Measurements from ENCODE around the gene RPL10A.

- TF ChIP-seq CREB5 (CRISPR knock-in tag; IDR thresholded peaks at IDR 0.05; ENCODE audit: low read depth) (no peak), ZFP30 (CRISPR knock-in tag; IDR thresholded peaks at IDR 0.05) (no peak), CSDC2 (CRISPR knock-in tag; IDR thresholded peaks at IDR 0.05) (no peak), OSR1 (CRISPR knock-in tag; IDR thresholded peaks at IDR 0.05) (no peak), SNAI2 (CRISPR knock-in tag; IDR thresholded peaks at IDR 0.05) (no peak), TCF4 (CRISPR knock-in tag; IDR thresholded peaks at IDR 0.05; ENCODE audit: borderline replicate concordance) (no peak), POU6F1 (CRISPR knock-in tag; IDR thresholded peaks at IDR 0.05; ENCODE audit: borderline replicate concordance, low read depth) (no peak)
- TF ChIP-seq, protein P1, sequence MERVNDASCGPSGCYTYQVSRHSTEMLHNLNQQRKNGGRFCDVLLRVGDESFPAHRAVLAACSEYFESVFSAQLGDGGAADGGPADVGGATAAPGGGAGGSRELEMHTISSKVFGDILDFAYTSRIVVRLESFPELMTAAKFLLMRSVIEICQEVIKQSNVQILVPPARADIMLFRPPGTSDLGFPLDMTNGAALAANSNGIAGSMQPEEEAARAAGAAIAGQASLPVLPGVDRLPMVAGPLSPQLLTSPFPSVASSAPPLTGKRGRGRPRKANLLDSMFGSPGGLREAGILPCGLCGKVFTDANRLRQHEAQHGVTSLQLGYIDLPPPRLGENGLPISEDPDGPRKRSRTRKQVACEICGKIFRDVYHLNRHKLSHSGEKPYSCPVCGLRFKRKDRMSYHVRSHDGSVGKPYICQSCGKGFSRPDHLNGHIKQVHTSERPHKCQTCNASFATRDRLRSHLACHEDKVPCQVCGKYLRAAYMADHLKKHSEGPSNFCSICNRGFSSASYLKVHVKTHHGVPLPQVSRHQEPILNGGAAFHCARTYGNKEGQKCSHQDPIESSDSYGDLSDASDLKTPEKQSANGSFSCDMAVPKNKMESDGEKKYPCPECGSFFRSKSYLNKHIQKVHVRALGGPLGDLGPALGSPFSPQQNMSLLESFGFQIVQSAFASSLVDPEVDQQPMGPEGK (CRISPR knock-in tag; IDR thresholded peaks at IDR 0.05; ENCODE audit: borderline replicate concordance) = no peak
Observed at GRCh38 chr6:35432291-35432690, 35.9 kb upstream of the RPL10A start.

Data from SK-N-SH treated with all-trans-retinoic acid at 6 μM for 48 hours (cell line).